Measurements from ENCODE around the gene BMF. TPM values are rescaled to one million over a fixed set of nuclear protein-coding genes. Genes with fewer than 3 reads are reported as not detected.

The BMF gene
- total RNA-seq, 1 donor from 2014 or later: 43.4 TPM

DNA sequence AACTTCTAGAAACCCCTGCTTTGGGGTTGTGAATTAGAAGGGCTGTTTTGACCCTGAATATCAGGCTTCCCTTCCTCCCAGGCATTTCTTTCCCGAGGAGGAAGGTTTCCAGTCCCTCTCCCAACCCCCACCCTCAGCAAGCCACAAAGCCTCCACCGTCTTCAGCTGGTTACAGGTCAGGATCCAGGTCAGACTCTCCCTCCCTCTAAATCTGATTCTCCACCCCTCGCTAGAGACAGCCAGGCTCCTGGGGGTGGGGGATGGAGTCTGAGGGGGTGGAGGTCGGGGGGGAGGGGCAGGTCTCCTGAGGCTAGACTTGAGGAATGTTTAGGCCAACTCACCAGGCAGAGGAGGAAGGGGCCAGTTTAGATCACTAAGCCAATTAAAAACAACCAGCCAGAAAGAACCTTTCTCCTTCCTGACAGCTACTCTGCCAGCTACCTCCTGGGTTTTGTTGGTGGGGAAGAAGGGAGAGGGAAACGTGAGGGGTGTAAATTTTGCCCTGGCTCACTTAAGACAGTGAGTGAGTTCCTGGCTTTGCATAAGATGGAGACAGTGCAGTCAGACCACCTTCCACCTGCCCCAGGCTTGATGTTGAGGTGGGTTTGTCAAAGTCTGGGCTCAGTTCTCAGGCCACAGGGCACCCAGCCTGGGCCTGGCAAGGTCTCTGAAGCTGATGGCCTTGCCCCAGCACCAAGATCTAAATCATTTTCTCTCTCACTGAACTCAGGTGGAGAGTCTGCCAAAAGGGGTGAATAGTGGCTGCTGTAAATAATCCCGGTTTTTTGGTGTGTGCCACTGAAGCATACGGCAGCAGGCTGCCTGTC, 19.5 kb downstream of the BMF start:
- H3K4me3 ChIP-seq (ENCODE audit: low read depth, low read length): no peak overlapping the region
- DNase-seq (ENCODE audit: low read depth): no peak
- TF ChIP-seq, protein P1, sequence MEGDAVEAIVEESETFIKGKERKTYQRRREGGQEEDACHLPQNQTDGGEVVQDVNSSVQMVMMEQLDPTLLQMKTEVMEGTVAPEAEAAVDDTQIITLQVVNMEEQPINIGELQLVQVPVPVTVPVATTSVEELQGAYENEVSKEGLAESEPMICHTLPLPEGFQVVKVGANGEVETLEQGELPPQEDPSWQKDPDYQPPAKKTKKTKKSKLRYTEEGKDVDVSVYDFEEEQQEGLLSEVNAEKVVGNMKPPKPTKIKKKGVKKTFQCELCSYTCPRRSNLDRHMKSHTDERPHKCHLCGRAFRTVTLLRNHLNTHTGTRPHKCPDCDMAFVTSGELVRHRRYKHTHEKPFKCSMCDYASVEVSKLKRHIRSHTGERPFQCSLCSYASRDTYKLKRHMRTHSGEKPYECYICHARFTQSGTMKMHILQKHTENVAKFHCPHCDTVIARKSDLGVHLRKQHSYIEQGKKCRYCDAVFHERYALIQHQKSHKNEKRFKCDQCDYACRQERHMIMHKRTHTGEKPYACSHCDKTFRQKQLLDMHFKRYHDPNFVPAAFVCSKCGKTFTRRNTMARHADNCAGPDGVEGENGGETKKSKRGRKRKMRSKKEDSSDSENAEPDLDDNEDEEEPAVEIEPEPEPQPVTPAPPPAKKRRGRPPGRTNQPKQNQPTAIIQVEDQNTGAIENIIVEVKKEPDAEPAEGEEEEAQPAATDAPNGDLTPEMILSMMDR (IDR thresholded peaks at IDR 0.05; ENCODE audit: insufficient read depth, low read length, poor library complexity, severe bottlenecking): no peak
- no peaks in the 10 kb centered on the region for H3K27me3 ChIP-seq (ENCODE audit: control insufficient read depth, insufficient read depth, low read length)
- H3K36me3 ChIP-seq (ENCODE audit: control insufficient read depth, insufficient read depth, low read length): no peaks in the 10 kb centered on the region

DNA sequence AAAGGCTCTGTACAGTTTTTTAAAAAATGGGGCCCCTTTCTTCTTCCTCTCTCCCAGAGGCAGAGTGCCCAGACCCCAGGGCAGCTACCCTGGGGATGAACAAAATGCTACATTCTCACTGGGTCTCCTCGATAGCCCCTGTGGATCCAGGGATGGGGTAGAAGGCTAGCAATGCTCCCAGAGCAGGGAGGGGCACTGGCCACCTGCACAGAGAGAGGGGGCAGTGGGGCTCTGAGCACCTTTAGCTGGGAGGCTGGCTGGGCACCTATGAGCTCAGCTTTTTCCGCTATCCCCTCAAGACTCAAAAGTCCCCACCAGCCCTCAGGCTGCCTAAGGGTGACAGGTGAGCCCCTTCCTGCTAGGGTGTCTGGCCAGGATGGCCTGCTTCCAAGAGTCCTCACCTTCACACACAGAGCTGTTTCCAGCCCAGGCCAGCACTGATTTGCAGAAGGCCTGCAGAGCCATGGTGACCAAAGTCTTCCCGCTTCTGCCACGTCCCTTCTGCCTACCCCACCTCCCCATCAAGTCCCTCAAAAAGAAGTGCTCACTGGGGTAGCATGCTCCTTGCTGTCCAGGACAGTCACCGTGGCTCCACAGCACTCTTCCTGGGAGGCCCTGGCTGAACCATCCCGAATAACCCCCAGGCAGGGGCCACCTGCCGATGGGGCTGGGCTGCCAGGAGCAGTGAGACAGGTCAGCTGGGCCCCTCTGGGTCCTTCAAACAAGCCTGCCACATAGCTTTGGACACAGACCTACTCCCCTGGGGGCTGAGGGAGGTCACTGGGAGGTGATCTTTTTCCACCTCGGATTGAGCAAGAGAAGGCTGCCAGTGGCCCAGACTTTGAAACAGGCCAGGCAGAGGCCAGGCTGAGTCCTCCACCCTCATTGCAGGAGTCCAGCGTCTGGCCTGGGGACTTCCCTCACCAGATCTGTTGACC, 20.4 kb downstream of the BMF start:
- no peaks in the 10 kb centered on the region for H3K36me3 ChIP-seq (ENCODE audit: control insufficient read depth, insufficient read depth, low read length)
- no peak overlapping the region for H3K4me3 ChIP-seq (ENCODE audit: low read depth, low read length)
- no peaks in the 10 kb centered on the region for H3K27me3 ChIP-seq (ENCODE audit: control insufficient read depth, insufficient read depth, low read length)
- TF ChIP-seq, protein P1 (IDR thresholded peaks at IDR 0.05; ENCODE audit: insufficient read depth, low read length, poor library complexity, severe bottlenecking): no peak
- DNase-seq (ENCODE audit: low read depth): no peak

DNA sequence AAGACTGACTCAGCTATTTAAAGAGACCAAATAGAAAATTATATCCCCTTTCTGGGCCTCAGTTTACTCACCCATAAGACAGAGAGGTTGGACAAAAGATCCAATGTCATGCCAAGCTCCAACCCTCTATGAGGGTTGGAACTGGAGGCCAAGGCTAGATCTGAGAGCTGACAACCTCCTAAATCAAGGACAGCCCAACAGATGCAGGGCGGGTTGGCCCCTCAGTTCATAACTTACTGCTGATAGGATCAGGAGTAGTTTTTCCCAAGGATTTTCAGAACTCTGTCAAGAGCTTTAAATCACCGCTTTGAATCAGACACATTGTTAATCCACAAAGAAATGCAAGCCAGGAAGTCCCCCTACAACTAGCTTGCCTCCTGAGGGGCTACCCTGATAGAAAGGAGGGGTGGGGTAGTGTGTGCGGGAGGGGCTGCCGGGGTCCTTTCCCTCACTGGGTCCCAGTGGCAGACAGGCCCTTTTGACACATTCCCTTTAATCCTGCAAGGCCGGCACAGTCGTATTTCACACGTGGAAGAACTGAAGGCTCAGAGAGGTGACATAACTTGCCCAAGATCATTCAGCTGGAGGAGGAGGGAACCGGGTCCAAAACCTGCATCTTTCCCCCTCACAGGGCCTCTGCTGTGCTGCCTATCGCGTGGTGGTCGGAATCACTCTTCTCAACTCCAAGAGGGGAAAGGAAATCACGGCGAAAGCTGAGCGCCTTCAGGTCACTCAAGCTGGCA, 21.4 kb downstream of the BMF start:
- TF ChIP-seq, protein P1 (IDR thresholded peaks at IDR 0.05; ENCODE audit: insufficient read depth, low read length, poor library complexity, severe bottlenecking): no peak
- DNase-seq (ENCODE audit: low read depth): no peak

DNA sequence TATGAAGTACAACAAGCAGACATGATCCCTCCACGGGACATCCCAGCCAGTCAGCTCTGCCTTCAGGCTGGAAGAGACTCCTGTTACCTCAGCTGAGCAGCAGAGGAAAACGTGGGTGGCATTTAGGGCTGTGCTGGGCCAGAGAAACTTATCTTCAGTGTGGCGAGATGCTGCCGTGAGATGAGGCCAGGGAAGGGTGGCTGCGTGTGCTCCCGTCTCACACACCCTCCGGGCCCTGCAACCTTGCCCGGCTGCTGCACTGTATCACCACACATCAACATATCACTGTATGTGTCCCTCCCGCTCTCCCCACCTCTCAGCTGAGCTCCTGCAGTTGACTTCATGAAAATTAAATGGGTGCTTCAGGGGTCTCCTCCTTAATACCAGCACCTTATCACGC, 23.4 kb downstream of the BMF start:
- Histone ChIP-seq H3K4me3 (ENCODE audit: low read depth, low read length) (no peak overlapping the region), H3K27me3 (ENCODE audit: control insufficient read depth, insufficient read depth, low read length) (no peaks in the 10 kb centered on the region), H3K36me3 (ENCODE audit: control insufficient read depth, insufficient read depth, low read length) (no peaks in the 10 kb centered on the region)
- DNase-seq (ENCODE audit: low read depth): no peak
- TF ChIP-seq, protein P1 (IDR thresholded peaks at IDR 0.05; ENCODE audit: insufficient read depth, low read length, poor library complexity, severe bottlenecking): no peak

More for the DNA sequence above, 21.4 kb downstream of the BMF start:
- Histone ChIP-seq H3K36me3 (ENCODE audit: control insufficient read depth, insufficient read depth, low read length) (no peaks in the 10 kb centered on the region), H3K27me3 (ENCODE audit: control insufficient read depth, insufficient read depth, low read length) (no peaks in the 10 kb centered on the region), H3K4me3 (ENCODE audit: low read depth, low read length) (no peak overlapping the region)

DNA sequence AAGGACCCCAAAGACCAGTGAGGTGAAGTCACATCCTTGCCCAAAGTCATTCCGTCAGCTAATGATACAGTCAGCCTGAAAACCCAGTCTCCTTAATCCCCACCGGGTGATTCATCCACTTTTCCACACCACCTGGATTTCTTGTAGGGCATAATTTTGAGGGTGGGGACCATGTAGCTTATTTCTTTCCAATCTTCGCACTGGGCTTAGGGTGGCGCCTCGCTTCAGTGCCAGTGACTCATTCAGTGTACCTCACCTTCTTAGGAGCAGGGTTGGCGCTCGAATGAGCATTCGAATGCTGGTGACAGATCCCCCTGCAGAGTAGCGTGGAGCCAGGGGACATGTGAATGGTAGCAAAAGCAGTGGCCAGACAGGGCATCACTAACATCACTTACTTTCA, 24.0 kb downstream of the BMF start:
- Histone ChIP-seq H3K4me3 (ENCODE audit: low read depth, low read length) (no peak overlapping the region), H3K27me3 (ENCODE audit: control insufficient read depth, insufficient read depth, low read length) (no peaks in the 10 kb centered on the region)
- no peak for DNase-seq (ENCODE audit: low read depth)

More for the DNA sequence above, 24.0 kb downstream of the BMF start:
- TF ChIP-seq, protein P1 (IDR thresholded peaks at IDR 0.05; ENCODE audit: insufficient read depth, low read length, poor library complexity, severe bottlenecking): no peak
- H3K36me3 ChIP-seq (ENCODE audit: control insufficient read depth, insufficient read depth, low read length): no peaks in the 10 kb centered on the region
